Fibroblast of pulmonary artery (primary cell): ENCODE results near the gene SMARCD2.

Experiments
- DNase-seq: peaks from one replicate; pipeline ENCODE4 v3.0.0-alpha.2; 2010; ENCODE audit warnings: low read depth
- H3K4me3 ChIP-seq: replicated peaks from 2 replicates; pipeline ENCODE4 v1.5.1; 2011; ENCODE audit warnings: low read depth, mild to moderate bottlenecking, control low read depth, low read length, moderate library complexity
- CTCF ChIP-seq: IDR thresholded peaks from 2 replicates; pipeline ENCODE4 v1.5.1; 2011; ENCODE audit warnings: mild to moderate bottlenecking, control low read depth, low read length, inconsistent platforms; ENCODE audit errors: missing control alignments

The SMARCD2 gene

GRCh38 chr17:63832014-63832413 is 10.5 kb downstream of the SMARCD2 start:
- no peak for TF ChIP-seq CTCF
- DNase-seq: no peak

GRCh38 chr17:63831505-63831904 is 11.0 kb downstream of the SMARCD2 start:
- no peak for DNase-seq
- no peak overlapping the region for H3K4me3 ChIP-seq
- no peak for TF ChIP-seq CTCF

More at GRCh38 chr17:63832014-63832413, 10.5 kb downstream of the SMARCD2 start:
- no peak overlapping the region for H3K4me3 ChIP-seq

- TF ChIP-seq CTCF: no peak
- no peak overlapping the region for H3K4me3 ChIP-seq
- no peak for DNase-seq
Observed at GRCh38 chr17:63830904-63831491, 11.5 kb downstream of the SMARCD2 start.

- no peak for DNase-seq
- no peak for TF ChIP-seq CTCF
- no peak overlapping the region for H3K4me3 ChIP-seq
Observed at GRCh38 chr17:63830278-63830677, 12.2 kb downstream of the SMARCD2 start.

GRCh38 chr17:63828936-63829335 is 13.5 kb downstream of the SMARCD2 start:
- TF ChIP-seq CTCF: no peak
- no peak for DNase-seq
- H3K4me3 ChIP-seq: no peak overlapping the region

GRCh38 chr17:63827801-63828221 is 14.7 kb downstream of the SMARCD2 start:
- DNase-seq: no peak
- TF ChIP-seq CTCF: no peak
- peak overlapping the region; percentile 78 for H3K4me3 ChIP-seq
